Right lobe of liver (tissue), 6 donors: Measurements from ENCODE around the gene USP4. TPM values are rescaled to one million over a fixed set of nuclear protein-coding genes. Genes with fewer than 3 reads are reported as not detected.
"Not testable (repeated sequence)": the region's sequence is repeated elsewhere in the genome, so short reads cannot be mapped to it uniquely, and the experiment has no call there.

ENCODE experiments used
- ATAC-seq, 4 donors: fragments of 200-7000 bp; cut with Tn5 transposase; one replicate each; pipeline ENCODE4 v1.9.1; 2020; ENCODE audit warnings: mild to moderate bottlenecking in 4 of 4, moderate library complexity in 4 of 4
- DNase-seq, 3 donors: peaks; one replicate each; pipeline ENCODE4 v3.0.0-alpha.2; 2020
- H3K27ac ChIP-seq, 3 donors: fragments of 200-600 bp; one replicate each; pipeline ENCODE4 v1.8.0; 2022
- H3K27me3 ChIP-seq, 2 donors: fragments of 200-600 bp; one replicate each; pipeline ENCODE4 v1.8.0; 2022
- H3K36me3 ChIP-seq, 4 donors: fragments of 200-600 bp; sonication (generic) in 1 of 4; one replicate each; pipeline versions ENCODE4 v1.5.1 to v1.8.0; 2017 to 2022; ENCODE audit warnings: control low read depth in 1 of 4
- H3K4me1 ChIP-seq, 4 donors: fragments of 200-600 bp; sonication (generic) in 1 of 4; one replicate each; pipeline versions ENCODE4 v1.5.1 to v1.8.0; 2017 to 2022; ENCODE audit warnings: control low read depth in 1 of 4
- H3K4me3 ChIP-seq, 3 donors: fragments of 200-600 bp; one replicate each; pipeline ENCODE4 v1.8.0; 2022
- H3K9me3 ChIP-seq, 4 donors: fragments of 200-600 bp; sonication (generic) in 1 of 4; one replicate each; pipeline versions ENCODE4 v1.5.1 to v1.8.0; 2017 to 2022; ENCODE audit warnings: control low read depth in 1 of 4
- CTCF ChIP-seq, 4 donors: fragments of 200-600 bp in 3 of 4; fragments of 450-650 bp in 1 of 4; IDR thresholded peaks; one replicate each; pipeline versions ENCODE4 v1.5.1 to v1.8.0; 2016 to 2022; ENCODE audit warnings: antibody characterized with exemption in 4 of 4, mild to moderate bottlenecking in 2 of 4
- POLR2A ChIP-seq: fragments of 450-650 bp; IDR thresholded peaks from one replicate; pipeline ENCODE4 v1.6.1; 2017; ENCODE audit warnings: antibody characterized with exemption, mild to moderate bottlenecking
- WGBS: methylation state at CpG from one replicate; pipeline ENCODE4 v1.1.6; 2018; ENCODE audit warnings: low coverage, low lambda C conversion rate; ENCODE audit not compliant: insufficient coverage; ENCODE audit errors: missing lambda C conversion rate; 5-methylcytosine and 5-hydroxymethylcytosine counted together
- intact Hi-C, 2 donors: fragments of 100-400 bp; cut with DNase I; formaldehyde crosslinking; loops; one replicate each; pipeline versions ENCODE4 v1.11.2 to v1.14.1; 2022
- microRNA-seq, 2 donors: library from miRNA; unstranded; fragments of <30 nt; microRNA quantifications; one replicate each; pipeline ENCODE4, GENCODE V29; 2019 to 2020
- small RNA-seq, 2 experiments: library from RNA; depleted of rRNA; stranded (forward); fragments of <200 nt; gene quantifications; one replicate each; pipeline ENCODE3, GENCODE V24; 2016
- total RNA-seq, 6 experiments: library from RNA; depleted of rRNA in 2 of 6; stranded (reverse); fragments of >200 nt in 2 of 6; fragmentation: NEBNext Ultra II Directional in 3 of 6; extraction: Animal tissue kit (Norgen Biotek cat#: 25700) in 3 of 6; gene quantifications; one replicate each; pipeline versions ENCODE4 v1.1.0 to v1.2.4, GENCODE V29; 2016 to 2023
- donor health status: DM: no; HTN: yes; CAD: no.
- donor health status: DM: no; HTN: no; CAD: no.
- donor health status: DM: no; HTN: no; CAD: no.
- donor health status: DM: no; HTN: yes; CAD: no.
- donor health status: DM: no; HTN: yes; CAD: no.

USP4 gene
- total RNA-seq, 6 experiments from 2014 or later: 10.0 to 26.3 (median 22.2) TPM

- H3K27ac ChIP-seq: no peak overlapping the region
- TF ChIP-seq CTCF (IDR thresholded peaks at IDR 0.05) (no peak), POLR2A (no peak)
- H3K9me3 ChIP-seq: peaks cover 0 to 15% (median 0%) of the 10 kb centered on the region in 4 donors
- no peaks in the 10 kb centered on the region for H3K4me1 ChIP-seq
- DNase-seq (no peak), ATAC-seq (peak in 1 of 4 donors; percentile 30)
- no peak overlapping the region for H3K4me3 ChIP-seq
- intact Hi-C loops: no loop called here
- H3K27me3 ChIP-seq: no peaks in the 10 kb centered on the region
- H3K36me3 ChIP-seq: no peaks in the 10 kb centered on the region
Measured at GRCh38 chr3:49236226-49236625, 103.6 kb downstream of the USP4 start.

- H3K9me3 ChIP-seq: peaks cover 0 to 11% (median 0%) of the 10 kb centered on the region in 4 donors
- H3K27me3 ChIP-seq, H3K4me3 ChIP-seq, H3K4me1 ChIP-seq, intact Hi-C loops, DNase-seq, ATAC-seq, H3K27ac ChIP-seq, H3K36me3 ChIP-seq: not testable (repeated sequence)
- WGBS: 87% methylated on average over 3 of the region's 5 CpGs
Measured at GRCh38 chr3:49228817-49229216, 111.0 kb downstream of the USP4 start.

Small RNA genes lying within 50 kb of the gene (microRNA-seq; reads per million reads assigned to microRNA genes)
- gene MIR4271: 0 reads per million in 2 donors

Small RNA genes lying within 50 kb of the gene (small RNA-seq; reads per million reads assigned to genes)
- gene AC121247.2: 0 reads per million in 2 experiments
- 0 reads per million in 2 experiments for gene MIR4271
- 0 reads per million in 2 experiments for gene RF00019

Other genes with a start within 250 kb of the USP4 start
- gene QRICH1, start 246.0 kb downstream of the USP4 start, total RNA-seq: 10 to 100 TPM; 21.9 to 35.7 (median 31.7) TPM
- 100 to 1,000 TPM in 2 of 6 experiments, 10 to 100 TPM in 4; 81.5 to 148 (median 93.5) TPM for gene QARS1, start 235.3 kb downstream of the USP4 start, total RNA-seq
- gene USP19, start 219.2 kb downstream of the USP4 start, total RNA-seq: 10 to 100 TPM; 28.0 to 39.0 (median 34.1) TPM
- gene LAMB2, start 207.0 kb downstream of the USP4 start, total RNA-seq: 100 to 1,000 TPM; 129 to 192 (median 163) TPM
- gene CCDC71, start 173.7 kb downstream of the USP4 start, total RNA-seq: 10 to 100 TPM in 2 of 6 experiments, 1 to 10 TPM in 4; 8.0 to 18.9 (median 8.6) TPM
- gene KLHDC8B, start 168.5 kb downstream of the USP4 start, total RNA-seq: 10 to 100 TPM; 10.4 to 15.2 (median 11.5) TPM
- gene C3orf62, start 62.8 kb downstream of the USP4 start, total RNA-seq: 1 to 10 TPM; 1.6 to 2.3 (median 2.0) TPM
- gene GPX1, start 18.3 kb upstream of the USP4 start, total RNA-seq: 100 to 1,000 TPM; 127 to 455 (median 278) TPM
- 100 to 1,000 TPM; 142 to 251 (median 171) TPM for gene RHOA, start 71.9 kb upstream of the USP4 start, total RNA-seq
- gene TCTA, start 72.4 kb upstream of the USP4 start, total RNA-seq: 10 to 100 TPM; 15.9 to 26.0 (median 19.4) TPM
- gene AMT, start 82.4 kb upstream of the USP4 start, total RNA-seq: 10 to 100 TPM in 5 of 6 experiments, 1 to 10 TPM in 1; 8.4 to 52.0 (median 31.3) TPM
- gene NICN1, start 89.3 kb upstream of the USP4 start, total RNA-seq: 10 to 100 TPM in 2 of 6 experiments, 1 to 10 TPM in 4; 2.2 to 13.1 (median 8.3) TPM
- gene DAG1, start 130.2 kb upstream of the USP4 start, total RNA-seq: 10 to 100 TPM; 54.5 to 92.5 (median 65.2) TPM
- under 1 TPM; 0.31 to 0.68 (median 0.50) TPM for gene BSN, start 214.4 kb upstream of the USP4 start, total RNA-seq